Inferior parietal cortex (tissue), 1 donor: ENCODE results near the gene AMHR2.
"Not testable (repeated sequence)": the region's sequence is repeated elsewhere in the genome, so short reads cannot be mapped to it uniquely, and the experiment has no call there.

ENCODE experiments used
- DNase-seq: peaks from one replicate; pipeline ENCODE4 v3.0.0-alpha.2; 2016; ENCODE audit errors: extremely low spot score

The AMHR2 gene

GRCh38 chr12:53423597-53423996 is at the start of gene AMHR2:
TSS of gene AMHR2 (plus strand) at chr12:53423855. CDS start at chr12:53423935, 80 bp downstream.
- DNase-seq = no peak

- not testable (repeated sequence) for DNase-seq
Observed at GRCh38 chr12:53374277-53374676, 49.4 kb upstream of the AMHR2 start.

GRCh38 chr12:53376747-53377146 is 46.9 kb upstream of the AMHR2 start:
- DNase-seq = no peak

- no peak for DNase-seq
Observed at GRCh38 chr12:53378222-53378621, 45.4 kb upstream of the AMHR2 start.

- no peak for DNase-seq
Observed at GRCh38 chr12:53378724-53379388, 44.8 kb upstream of the AMHR2 start.

- peak; percentile 100 for DNase-seq
Observed at GRCh38 chr12:53379389-53380103, 44.1 kb upstream of the AMHR2 start.

- peak; percentile 61 for DNase-seq
Observed at GRCh38 chr12:53380104-53380793, 43.4 kb upstream of the AMHR2 start, which contains the start of gene SP1. TSS of gene SP1 (plus strand) at chr12:53380176. CDS start at chr12:53380292, 116 bp downstream.

- peak; percentile 58 for DNase-seq
Observed at GRCh38 chr12:53380794-53381730, 42.6 kb upstream of the AMHR2 start.

- DNase-seq = no peak
Observed at GRCh38 chr12:53381731-53382630, 41.7 kb upstream of the AMHR2 start.

- no peak for DNase-seq
Observed at GRCh38 chr12:53383258-53383657, 40.4 kb upstream of the AMHR2 start.

- not testable (repeated sequence) for DNase-seq
Observed at GRCh38 chr12:53386381-53386780, 37.3 kb upstream of the AMHR2 start.

- DNase-seq = no peak
Observed at GRCh38 chr12:53388932-53389331, 34.7 kb upstream of the AMHR2 start.

- no peak for DNase-seq
Observed at GRCh38 chr12:53389702-53390101, 34.0 kb upstream of the AMHR2 start.

- DNase-seq = no peak
Observed at GRCh38 chr12:53391724-53392123, 31.9 kb upstream of the AMHR2 start.

- no peak for DNase-seq
Observed at GRCh38 chr12:53399896-53400295, 23.8 kb upstream of the AMHR2 start.

GRCh38 chr12:53402351-53402750 is 21.3 kb upstream of the AMHR2 start:
- DNase-seq = not testable (repeated sequence)

GRCh38 chr12:53402871-53403270 is 20.8 kb upstream of the AMHR2 start:
- no peak for DNase-seq

- DNase-seq = no peak
Observed at GRCh38 chr12:53410951-53411350, 12.7 kb upstream of the AMHR2 start.

GRCh38 chr12:53413485-53414204 is 10.0 kb upstream of the AMHR2 start:
- DNase-seq = no peak
